ENCODE data around the gene AKT1. TPM values are rescaled to one million over a fixed set of nuclear protein-coding genes. Genes with fewer than 3 reads are reported as not detected.

AKT1 gene
- total RNA-seq, 4 donors from 2014 or later, result 51.9 to 91.0 (median 88.7) TPM

GRCh38 chr14:104808456-104808855, 12.9 kb upstream of the AKT1 start:
- no peak for DNase-seq (ENCODE audit: low spot score in 2 of 2)
- no peak for TF ChIP-seq CTCF (IDR thresholded peaks at IDR 0.05)
- TF ChIP-seq POLR2A (IDR thresholded peaks at IDR 0.05), result no peak
- WGBS, 2 donors, result 65 to 78% methylated on average over 4 to 6 of the region's 6 CpGs

GRCh38 chr14:104806625-104807465, 11.3 kb upstream of the AKT1 start:
- no peak overlapping the region for H3K4me3 ChIP-seq (ENCODE audit: low read depth, poor library complexity, severe bottlenecking)
- intact Hi-C loops (cut with DNase I; ENCODE audit: low total_unique reads), result no loop called here
- TF ChIP-seq POLR2A (IDR thresholded peaks at IDR 0.05) (no peak), CTCF (IDR thresholded peaks at IDR 0.05) (no peak)
- 92 to 93% methylated on average over 10 of the region's 10 CpGs for WGBS, 2 donors
- no peak for DNase-seq (ENCODE audit: low spot score in 2 of 2)

More at GRCh38 chr14:104808456-104808855, 12.9 kb upstream of the AKT1 start:
- intact Hi-C loops (cut with DNase I; ENCODE audit: low total_unique reads), result no loop called here
- no peak overlapping the region for H3K4me3 ChIP-seq (ENCODE audit: low read depth, poor library complexity, severe bottlenecking)

GRCh38 chr14:104805941-104806624, 10.5 kb upstream of the AKT1 start:
- intact Hi-C loops (cut with DNase I; ENCODE audit: low total_unique reads), result no loop called here
- no peak for DNase-seq (ENCODE audit: low spot score in 2 of 2)
- H3K4me3 ChIP-seq (ENCODE audit: low read depth, poor library complexity, severe bottlenecking), result no peak overlapping the region
- WGBS, 2 donors, result 76 to 85% methylated on average over 9 to 14 of the region's 14 CpGs
- TF ChIP-seq CTCF (IDR thresholded peaks at IDR 0.05) (no peak), POLR2A (IDR thresholded peaks at IDR 0.05) (no peak)

- no peak overlapping the region for H3K4me3 ChIP-seq (ENCODE audit: low read depth, poor library complexity, severe bottlenecking)
- TF ChIP-seq POLR2A (IDR thresholded peaks at IDR 0.05) (no peak), CTCF (IDR thresholded peaks at IDR 0.05) (no peak)
- intact Hi-C loops (cut with DNase I; ENCODE audit: low total_unique reads), result no loop called here
- 49 to 61% methylated on average over 3 of the region's 3 CpGs for WGBS, 2 donors
- no peak for DNase-seq (ENCODE audit: low spot score in 2 of 2)
Observed at GRCh38 chr14:104805326-104805678, 9.8 kb upstream of the AKT1 start.

- TF ChIP-seq POLR2A (IDR thresholded peaks at IDR 0.05) (no peak), CTCF (IDR thresholded peaks at IDR 0.05) (no peak)
- DNase-seq (ENCODE audit: low spot score in 2 of 2), result no peak
- intact Hi-C loops (cut with DNase I; ENCODE audit: low total_unique reads), result no loop called here
- H3K4me3 ChIP-seq (ENCODE audit: low read depth, poor library complexity, severe bottlenecking), result no peak overlapping the region
- 83 to 85% methylated on average over 17 to 18 of the region's 18 CpGs for WGBS, 2 donors
Observed at GRCh38 chr14:104804481-104805325, 9.2 kb upstream of the AKT1 start.
